GM18502 (cell line): ENCODE data around the gene UBR1.

ENCODE experiments used
- ATAC-seq: cut with Tn5 transposase; IDR thresholded peaks from one replicate; pipeline ENCODE4 v1.9.1; 2021; ENCODE audit warnings: mild to moderate bottlenecking; ENCODE audit not compliant: unreplicated experiment, poor library complexity

Gene UBR1

DNA sequence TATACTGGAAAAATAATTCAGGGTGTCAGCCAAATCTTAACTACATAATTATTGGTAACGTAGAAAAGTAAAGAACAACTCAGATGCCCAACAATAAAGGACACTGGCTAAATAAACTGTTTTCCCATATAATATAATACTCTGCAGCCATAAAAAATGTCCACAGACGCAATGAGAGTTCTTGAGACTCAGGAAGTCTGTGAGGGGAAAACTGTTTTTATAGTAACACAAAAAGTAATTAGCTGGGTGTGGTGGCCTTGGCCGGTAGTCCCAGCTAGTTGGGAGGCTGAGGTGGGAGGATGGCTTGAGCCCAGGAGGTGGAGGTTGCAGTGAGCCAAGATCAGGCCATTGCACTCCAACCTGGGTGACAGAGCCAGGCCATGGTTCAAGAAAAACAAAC, 5.5 kb upstream of the UBR1 start:
- no peak for ATAC-seq

DNA sequence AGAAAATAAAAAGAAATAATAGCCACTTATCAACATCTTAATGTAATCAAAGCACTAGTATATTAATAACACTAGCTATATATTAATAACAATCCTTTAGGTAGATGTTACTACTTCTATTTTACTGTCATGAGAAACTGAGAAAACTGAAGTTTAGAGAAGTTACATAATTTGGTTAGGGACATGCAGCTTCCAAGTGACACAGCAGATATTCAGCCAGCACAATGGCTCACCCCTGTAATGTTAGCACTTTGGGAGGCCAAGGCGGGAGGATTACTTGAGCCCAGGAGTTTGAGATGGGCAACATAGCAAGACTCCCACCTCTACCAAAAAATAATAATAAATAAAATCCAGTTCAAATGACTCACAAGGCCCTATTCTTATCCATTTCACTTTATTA, 1.9 kb upstream of the UBR1 start:
- ATAC-seq, result no peak

DNA sequence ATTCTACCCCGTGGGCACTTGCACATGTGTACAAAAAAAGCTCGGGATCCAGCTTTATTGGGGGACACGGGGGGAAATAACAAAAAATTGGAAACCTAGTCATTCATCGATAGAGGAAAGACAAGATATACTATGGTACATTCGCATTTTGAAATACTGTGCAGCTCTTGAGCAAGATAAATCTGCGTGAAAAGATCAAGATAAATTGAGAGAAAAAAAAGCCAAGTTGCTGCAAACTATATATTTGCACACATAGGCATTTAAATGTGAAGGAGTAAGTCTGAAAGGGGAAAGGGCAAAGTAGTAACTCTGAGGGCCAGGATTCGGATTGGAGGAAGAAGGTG, 620 bp upstream of the UBR1 start:
- no peak for ATAC-seq

DNA sequence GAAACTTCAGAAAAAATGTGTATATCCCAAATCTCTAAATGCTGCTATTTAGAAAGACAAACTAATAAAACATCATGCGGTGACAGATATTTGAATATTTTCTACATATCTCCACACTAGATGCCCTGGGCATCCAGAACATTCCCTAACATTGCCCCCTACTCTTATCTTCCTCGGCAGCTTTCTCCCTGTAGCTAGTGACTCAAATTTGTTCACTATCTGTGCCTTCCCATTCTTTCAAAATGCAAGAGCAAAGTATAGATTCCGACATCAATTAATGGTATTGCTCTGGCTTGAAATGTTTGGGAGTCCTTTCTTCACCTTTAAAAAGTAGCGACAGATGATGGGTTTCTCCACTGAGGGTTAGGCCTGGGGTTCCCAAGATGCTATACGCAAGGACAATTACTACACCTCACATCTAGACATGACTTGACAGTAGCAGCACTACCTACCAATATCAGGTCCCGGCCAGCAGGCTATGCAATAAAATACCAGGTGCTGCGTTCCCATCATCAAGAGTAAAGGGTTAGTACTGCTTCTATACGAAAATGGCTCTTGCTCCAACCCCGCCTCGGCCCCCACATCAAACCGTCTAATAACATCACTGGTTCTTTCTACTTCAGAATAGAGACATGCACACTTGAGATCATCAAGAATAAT, 631 bp downstream of the UBR1 start:
- peak; percentile 40 for ATAC-seq

DNA sequence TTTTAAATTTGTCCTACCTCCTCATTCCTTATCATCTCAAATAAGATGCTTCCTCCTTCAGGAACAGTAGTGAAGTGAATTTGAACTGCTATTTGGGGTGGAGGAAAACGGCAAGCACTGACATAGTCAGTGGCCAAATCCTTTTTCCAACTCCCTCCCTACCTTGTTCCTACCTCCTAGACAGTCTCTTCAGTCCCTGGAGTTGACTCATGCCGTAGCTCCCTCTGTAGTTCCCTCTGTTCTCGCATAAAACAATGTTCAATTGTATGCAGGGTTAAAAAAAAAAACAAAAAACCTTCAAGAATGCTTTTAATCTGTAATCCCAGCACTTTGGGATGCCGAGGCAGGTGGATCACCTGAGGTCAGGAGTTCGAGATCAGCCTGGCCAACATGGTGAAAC, 1.4 kb downstream of the UBR1 start:
- ATAC-seq, result no peak

DNA sequence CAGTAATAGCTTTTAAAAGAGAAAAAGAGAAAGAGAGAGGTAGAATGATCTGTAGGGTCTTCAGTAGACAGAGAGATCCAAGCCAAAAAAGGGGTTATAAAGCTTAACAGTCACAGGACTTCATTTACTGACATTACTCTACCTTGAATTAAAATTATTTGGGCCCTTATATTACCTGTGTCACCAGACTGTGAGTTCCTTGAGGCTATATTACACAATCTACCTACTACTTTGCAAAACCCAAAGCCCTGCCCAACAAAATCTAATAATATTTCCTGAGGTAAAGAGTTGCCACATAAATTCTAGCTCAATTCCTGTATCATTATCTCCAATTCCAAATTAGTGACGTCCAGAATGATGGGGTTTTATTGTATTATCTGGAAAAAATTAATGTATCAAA, 1.9 kb downstream of the UBR1 start:
- ATAC-seq, result no peak

DNA sequence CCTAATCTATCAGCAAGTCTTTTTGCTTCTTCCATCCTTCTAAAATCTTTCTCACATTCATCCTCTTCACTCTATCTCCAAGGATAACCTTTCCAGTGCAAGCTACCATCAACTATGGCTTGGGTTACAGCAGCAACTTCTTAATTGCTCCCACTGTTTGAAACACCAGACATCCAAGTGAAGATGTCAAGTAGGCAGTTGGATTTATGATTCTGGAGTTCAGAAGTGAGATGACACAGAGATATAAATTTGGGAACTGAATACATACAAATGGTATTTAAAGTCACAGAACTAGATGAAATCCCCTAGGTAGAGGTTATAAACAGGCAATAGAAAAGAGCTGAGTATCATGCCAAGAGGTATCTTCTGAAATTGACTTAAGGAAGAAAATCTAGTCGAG, 3.7 kb downstream of the UBR1 start:
- ATAC-seq, result no peak

DNA sequence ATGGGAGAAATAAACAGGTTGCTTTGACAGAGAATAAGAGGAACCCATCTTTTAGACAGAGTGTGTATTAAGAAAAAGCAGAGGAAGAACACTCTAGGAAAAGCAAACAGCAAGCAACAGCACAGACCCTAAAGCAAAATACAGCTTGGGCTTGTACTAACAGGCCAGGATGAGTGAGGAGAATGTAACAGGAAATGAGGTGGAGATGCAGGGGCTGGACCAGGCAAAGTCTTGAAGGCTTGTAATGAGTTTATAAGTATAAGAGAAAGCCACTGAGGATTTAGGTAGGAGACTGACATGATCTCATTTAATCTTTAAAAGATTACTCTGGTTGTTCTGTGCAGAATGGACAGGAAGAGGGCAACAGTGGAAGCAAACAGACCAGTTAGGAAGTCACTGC, 4.9 kb downstream of the UBR1 start:
- no peak for ATAC-seq

DNA sequence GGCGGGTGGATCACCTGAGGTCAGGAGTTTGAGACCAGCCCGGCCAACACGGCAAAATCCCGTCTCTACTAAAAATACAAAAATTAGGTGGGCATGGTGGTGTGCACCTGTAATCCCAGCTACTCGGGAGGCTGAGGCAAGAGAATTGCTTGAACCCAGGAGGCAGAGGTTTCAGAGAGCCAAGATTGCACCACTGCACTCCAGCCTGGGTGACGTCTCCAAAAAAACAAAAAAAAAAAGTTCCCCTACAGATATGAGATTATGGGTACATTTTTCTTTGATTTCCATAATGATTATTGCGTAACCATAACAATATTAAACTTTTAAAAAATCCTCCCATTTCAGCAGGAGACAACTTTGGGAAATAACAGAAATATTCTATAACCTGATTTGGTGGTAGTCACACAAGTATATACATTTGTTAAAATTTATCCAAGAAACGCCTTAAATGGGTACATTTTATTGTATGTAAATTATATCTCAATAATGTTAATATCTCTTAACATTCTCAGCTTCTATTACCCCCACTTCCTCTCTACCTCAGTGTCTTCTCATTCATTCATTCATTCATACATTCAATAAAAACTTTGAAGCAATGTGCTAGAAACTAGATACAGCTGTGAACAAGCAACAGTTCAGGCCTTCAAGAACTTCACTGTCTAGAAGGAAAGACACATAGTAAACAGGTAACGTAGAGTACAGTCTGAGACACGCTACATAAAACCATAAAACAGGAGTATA, 6.6 kb downstream of the UBR1 start:
- no peak for ATAC-seq

DNA sequence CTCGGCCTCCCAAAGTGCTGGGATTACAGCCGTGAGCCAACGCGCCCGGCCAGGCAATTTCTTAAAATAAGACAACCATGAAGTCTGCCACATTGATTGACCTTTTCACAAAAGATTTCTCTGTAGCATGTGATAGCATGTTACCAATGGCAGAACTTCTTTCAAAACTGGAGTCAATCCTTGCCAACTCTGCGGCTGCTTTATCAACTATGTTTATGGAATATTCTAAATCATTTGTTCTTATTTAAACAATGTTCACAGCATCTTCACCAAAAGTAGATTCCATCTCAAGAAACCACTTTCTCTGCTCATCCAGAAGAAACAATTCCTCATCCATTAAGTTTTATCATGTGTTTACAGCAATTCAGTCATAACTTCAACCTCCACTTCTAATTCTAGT, 9.4 kb downstream of the UBR1 start:
- no peak for ATAC-seq

DNA sequence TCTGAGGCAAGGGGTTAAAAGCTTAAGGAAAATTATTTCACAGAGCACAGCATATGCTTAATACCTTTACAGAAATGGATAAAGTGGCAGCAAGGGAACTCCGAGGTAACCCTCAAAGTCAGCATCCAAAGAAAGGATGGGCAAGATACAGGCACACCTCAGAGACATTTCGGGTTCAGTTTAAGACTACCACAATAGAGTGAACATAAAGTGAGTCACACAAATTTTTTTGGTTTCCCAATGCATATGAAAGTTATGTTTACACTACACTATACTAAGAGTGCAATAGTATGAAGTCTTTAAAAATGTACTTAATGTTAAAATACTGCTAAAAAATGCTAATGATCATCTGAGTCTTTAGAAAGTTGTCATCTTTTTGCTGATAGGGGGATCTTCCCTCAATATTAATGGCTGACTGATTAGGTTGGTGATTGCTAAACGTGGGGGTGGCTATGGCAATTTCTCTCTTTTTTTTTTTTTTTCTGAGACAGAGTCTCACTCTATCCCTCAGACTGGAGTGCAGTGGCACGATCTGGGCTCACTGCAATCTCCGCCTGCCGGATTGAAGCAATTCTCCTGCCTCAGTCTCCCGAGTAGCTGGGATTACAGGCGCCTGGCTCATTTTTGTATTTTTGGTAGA, 10.0 kb downstream of the UBR1 start:
- no peak for ATAC-seq

DNA sequence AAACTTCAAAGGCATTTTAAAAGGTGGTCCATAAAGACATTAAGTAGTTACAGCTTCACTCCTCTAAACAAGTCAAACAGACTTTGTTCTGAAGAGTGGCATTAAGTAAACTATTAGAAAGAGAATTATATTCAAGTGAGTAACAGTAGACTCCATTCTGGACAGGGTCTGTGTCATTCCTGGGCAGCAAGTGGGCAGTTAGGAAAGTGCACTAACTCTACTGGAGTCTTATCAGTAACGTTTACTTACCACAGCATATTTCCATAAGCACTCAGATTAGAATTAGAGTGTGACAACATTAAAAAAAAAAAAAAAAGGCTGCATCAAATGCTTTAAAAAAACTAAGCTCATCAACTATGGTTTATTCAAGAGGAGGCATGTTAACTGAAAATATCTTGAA, 10.6 kb downstream of the UBR1 start:
- ATAC-seq, result no peak

DNA sequence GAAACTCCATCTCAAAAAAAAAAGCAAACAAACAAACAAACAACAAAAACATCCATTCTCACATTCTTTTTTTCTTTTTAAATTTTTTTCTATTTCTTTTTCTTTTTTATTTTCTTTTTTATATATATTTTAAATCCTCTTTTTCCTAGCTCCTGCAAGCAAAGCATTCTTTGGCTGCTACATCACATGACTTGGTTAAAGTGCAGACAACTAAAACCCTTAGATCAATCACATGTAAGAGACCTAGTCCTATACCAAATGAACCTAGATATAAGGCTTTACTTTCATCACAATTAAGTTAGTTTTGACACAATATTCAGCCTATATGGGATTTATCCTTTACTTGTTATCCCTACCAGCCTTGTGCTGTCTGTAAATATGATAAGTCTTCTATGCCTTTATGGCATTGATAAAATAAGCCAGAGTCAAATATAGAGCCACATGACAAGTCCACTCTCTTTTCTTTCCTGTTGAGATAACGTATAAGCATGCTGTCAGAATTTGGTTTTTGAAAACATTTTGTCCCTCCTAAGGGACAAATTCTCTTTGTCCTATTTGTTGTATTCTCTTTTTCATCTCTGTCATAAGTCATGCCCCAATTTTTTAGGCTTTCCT, 11.3 kb downstream of the UBR1 start:
- no peak for ATAC-seq

DNA sequence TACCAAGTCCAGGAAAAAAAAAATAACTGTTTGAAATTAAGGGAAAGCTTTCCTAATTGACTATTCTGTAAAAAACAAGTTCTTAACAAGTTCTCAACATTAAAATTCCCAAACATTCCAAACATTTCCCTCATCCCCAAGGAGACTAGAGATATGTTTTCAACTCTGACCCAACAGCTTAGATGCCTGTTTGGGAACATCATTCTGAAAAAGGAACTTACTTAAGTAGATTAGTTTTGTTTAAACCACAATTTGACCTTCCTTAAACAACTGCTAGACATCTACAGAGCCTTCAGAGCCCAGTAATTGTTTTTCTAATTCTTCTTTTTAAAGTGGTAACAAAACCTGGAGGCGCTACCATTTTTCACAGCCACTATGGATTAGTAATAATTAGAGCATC, 12.8 kb downstream of the UBR1 start:
- no peak for ATAC-seq

DNA sequence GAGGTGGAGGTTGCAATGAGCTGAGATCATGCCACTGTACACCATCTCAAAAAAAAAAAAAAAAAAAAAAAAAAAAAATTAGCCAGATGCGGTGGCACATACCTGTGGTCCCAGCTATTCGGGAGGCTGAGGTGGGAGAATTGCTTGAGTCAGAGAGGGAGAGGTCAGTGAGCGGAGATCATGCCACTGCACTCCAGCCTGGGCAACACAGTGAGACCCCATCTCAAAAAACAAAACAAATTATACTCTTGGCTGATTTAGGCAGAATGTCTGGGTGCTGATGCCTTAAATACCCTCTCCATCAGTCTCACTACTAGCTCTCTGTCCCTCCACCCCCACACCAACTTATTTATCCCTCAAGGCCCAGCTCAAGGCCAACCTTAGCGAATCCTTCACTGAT, 14.0 kb downstream of the UBR1 start:
- ATAC-seq, result no peak

DNA sequence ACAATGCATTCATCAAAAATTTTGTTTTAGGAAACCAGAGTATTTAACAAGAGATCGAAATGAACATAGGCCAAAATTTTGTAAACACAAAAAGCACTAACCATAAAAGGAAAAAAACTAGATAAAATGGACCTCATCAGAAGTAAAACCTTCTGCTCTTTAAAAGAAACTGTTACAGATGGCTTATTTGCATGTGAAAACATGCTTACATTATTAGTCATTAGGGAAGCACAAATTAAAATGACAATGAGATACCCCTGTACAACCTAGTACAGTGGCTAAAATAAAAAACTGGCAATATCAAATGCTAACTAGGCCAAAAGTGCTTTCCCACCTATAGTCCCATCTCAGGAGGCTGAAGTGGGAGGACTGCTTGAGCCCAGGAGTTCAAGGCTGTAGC, 19.3 kb downstream of the UBR1 start:
- peak; percentile 57 for ATAC-seq

DNA sequence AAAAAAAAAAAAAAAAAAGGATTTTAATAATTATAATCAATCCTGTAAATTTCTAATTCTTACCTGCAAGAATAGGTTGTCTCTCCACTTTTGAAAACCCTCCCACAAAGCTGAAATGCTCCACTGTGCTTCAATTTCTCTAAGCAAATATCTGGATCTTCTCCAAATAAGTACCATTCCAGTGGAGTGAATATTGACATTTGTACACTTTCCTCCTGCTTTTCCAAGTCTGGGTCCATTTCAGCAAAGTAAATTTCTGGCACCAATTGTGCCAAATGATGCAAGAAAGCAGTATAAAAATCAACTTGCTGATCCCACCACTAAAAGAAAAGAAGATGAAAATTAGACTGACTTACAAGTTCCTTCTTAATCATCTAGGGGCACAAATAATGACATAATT, 19.9 kb downstream of the UBR1 start:
- ATAC-seq, result no peak

DNA sequence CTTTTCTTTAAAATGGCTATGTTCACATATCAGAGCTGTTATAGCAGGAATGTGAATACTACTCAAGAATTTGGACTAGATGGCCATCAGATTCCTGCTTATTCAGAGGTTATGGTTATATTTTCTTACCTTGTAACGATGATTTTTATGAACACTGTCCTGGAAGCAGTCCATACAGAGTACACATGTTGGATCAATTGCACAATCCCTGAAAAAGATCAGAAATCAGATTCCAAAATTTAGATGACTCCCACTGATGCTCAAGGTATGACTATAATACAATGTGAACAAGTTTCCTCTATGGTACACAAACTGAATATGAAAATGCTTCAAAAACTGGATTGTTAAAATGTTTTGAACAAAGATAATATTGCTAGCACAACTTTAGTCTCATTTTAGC, 23.3 kb downstream of the UBR1 start:
- no peak for ATAC-seq

DNA sequence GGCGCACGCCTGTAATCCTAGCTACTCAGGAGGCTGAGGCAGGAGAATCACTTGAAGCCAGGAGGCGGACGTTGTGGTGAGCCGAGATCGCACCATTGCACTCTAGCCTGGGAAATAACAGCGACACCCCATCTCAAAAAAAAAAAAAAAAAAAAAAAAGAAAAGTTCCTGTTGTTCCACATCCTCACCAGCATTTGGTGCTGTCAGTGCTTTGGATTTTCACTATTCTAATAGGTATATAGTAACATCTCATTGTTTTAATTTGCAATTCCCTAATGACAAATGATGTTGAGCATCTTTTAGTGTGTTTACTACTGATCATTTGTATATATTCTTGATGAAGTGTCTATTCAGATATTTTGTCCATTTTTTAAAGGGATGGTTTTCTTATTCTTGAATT, 24.6 kb downstream of the UBR1 start:
- ATAC-seq, result no peak

DNA sequence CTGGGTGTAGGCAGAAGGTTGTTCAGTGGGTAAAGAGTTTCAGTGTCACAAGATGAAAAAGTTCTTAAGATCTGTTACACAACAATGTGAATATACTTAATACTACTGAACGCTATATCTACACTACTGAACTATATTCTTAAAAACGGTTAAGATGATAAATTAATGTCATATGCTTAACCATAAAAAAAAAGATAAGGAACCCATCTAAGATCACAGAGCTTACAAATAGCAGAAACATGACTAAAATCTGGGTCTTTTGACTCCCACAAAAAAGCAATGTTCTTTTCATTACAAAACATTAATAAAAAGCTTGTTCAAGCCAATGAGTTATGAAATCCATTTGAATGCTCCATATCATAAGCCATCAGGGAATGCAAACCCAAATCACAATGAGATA, 34.4 kb downstream of the UBR1 start:
- ATAC-seq, result no peak

DNA sequence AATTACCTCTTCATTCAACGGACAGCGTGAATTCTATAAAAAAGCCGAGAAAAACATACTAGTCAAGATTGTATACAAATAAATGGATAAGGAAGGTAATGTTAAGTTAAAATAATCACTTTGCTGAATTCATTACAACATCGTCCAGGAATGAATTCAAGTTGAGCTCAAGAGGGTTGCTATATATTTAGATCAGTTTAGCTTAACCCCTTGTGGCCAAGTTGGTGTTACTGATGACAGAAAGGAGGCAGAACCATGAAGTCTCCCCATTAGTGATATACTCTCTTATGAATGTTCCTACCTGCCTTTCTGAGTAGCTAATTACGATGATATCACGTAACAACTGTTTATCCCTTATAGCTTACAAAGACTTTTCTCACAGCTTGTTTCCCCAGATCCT, 34.9 kb downstream of the UBR1 start:
- ATAC-seq, result no peak

DNA sequence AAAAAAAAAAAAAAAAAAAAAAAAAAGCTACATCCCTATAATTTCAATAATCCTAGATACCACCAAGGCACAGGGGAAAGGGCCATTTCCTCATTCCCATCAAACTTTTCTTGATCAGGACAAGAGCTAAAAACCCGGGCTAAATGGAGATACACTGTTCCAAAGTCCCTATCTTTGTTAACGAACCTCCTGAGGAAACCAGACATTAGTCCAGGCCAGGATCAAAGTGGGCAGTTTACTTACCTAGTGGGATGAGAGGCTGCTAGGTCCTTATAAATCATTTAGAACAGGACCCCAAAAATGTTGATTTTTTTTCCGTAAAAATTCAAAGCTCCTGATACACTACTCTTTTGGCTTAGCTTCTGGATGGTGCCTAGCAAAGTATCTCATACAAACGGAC, 35.6 kb downstream of the UBR1 start:
- ATAC-seq, result no peak
